GM23248 (cell line): ENCODE data around the gene DAB2IP.

Source experiments
- EZH2 ChIP-seq: fragments of 200-600 bp; sonication (generic); IDR thresholded peaks from 2 replicates; pipeline ENCODE4 v1.6.1; 2018; ENCODE audit warnings: antibody characterized with exemption, mild to moderate bottlenecking; ENCODE audit not compliant: insufficient read depth, poor library complexity, severe bottlenecking
- EZH2phosphoT487 ChIP-seq: fragments of 200-600 bp; sonication (generic); IDR thresholded peaks from 2 replicates; pipeline ENCODE4 v1.6.1; 2018; ENCODE audit warnings: antibody characterized with exemption, moderate library complexity, mild to moderate bottlenecking, low read depth; ENCODE audit not compliant: insufficient read depth

DNA sequence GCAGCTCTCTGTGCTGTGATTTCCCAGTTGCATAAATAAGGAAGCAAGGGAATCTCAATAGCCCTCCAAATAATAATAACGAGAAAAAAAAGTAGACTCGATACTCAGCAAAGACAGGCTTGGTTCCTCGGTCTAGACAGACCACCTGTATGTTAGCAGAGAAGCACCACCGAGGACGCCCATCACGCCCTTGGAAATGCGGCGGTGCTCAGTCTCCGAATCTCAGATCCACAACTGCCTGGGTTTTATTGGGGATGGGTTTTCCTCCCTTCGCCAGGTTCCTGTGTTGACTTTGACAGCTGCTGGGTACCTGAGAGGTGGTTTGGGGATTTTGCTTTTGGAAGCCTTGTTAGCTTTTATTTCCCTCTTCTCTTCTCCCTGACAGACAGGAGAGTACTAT, 7.2 kb downstream of the DAB2IP start:
- TF ChIP-seq EZH2, result no peak
- TF ChIP-seq EZH2phosphoT487, result no peak
